ENCODE measurements around the gene RBM27. TPM values are rescaled to one million over a fixed set of nuclear protein-coding genes. Genes with fewer than 3 reads are reported as not detected.

Gene RBM27
- total and polyA plus RNA-seq, 10 of the 15 experiments (the other 5 are each of a cell fraction or from before 2014, with no cell fraction given) = 5.8 to 33.9 (median 16.9) TPM

DNA sequence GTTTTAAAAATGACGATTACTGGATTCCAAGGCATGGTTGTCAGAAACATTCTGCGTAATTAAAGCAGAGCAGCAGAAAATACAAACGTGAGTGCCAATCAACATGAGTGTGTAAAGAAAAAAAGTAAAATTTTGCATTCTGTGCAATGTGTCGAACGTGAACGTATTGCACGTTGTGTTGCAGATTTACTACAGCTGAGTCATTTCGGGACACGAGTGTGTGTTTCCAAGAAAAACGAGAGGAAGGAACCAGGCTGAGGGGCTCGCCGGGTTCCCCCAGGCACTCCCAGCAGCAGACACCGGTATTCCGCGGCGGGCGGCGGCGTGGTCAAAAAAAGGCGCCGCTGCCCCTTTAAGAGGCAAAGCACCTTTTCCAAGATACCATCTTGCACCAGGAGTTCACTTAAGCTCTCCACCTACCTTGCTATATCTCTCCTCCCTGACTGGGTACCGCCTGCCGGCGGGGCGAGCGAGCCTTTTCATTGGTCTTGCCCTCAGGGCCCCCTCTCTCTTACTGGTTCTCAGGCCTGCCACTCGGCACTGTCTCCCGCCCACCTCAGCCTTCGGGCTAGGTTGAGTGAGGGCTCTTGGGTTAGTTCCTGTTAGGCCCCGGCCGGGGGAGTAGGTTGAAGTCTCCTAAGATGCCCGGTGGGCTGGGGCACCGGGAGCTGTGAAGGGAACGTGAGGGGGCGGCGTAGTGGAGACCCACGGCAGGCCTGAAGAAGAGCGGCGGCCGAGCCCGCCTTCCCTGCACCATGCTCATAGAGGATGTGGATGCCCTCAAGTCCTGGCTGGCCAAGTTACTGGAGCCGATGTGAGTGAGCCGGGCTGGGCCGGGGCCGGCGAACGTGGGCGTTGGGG is at the start of gene RBM27 (continued):
- TF ChIP-seq RAD21 (IDR thresholded peaks at IDR 0.05; ENCODE audit: insufficient read depth, low read depth, low read length) = no peak
- no peak for TF ChIP-seq RAD51 (IDR thresholded peaks at IDR 0.05)
- TF ChIP-seq SMAD5 (IDR thresholded peaks at IDR 0.05; ENCODE audit: low read depth) = 0 out of 2 replicates have a peak, but pooled peaks have one; percentile 54
- TF ChIP-seq, protein P1, sequence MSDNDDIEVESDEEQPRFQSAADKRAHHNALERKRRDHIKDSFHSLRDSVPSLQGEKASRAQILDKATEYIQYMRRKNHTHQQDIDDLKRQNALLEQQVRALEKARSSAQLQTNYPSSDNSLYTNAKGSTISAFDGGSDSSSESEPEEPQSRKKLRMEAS (IDR thresholded peaks at IDR 0.05; ENCODE audit: low read depth, low read length) = peak; percentile 6; the same call in 1 of the 2 replicates
- TF ChIP-seq RELA (IDR thresholded peaks at IDR 0.05; ENCODE audit: borderline replicate concordance, partially characterized antibody) = peak; percentile 9
- no peak for TF ChIP-seq BRCA1 (IDR thresholded peaks at IDR 0.05; ENCODE audit: low read depth, low read length)
- no peak for TF ChIP-seq POU2F2 (IDR thresholded peaks at IDR 0.05; ENCODE audit: borderline replicate concordance, low read depth, low read length)
- no peak for TF ChIP-seq SMARCA5 (IDR thresholded peaks at IDR 0.05)
- TF ChIP-seq SRF (IDR thresholded peaks at IDR 0.05; ENCODE audit: low read depth in 2 of 2, low read length in 2 of 2) = no peak
- TF ChIP-seq CBX5 (IDR thresholded peaks at IDR 0.05; ENCODE audit: low read depth) = no peak
- TF ChIP-seq SREBF2 (IDR thresholded peaks at IDR 0.05; ENCODE audit: low read length) = no peak
- peak; percentile 67; the same call in 1 of the 2 replicates for TF ChIP-seq CBFB (IDR thresholded peaks at IDR 0.05; ENCODE audit: low read depth)
- peak; percentile 42; the same call in 1 of the 2 replicates for TF ChIP-seq POLR2AphosphoS2 (IDR thresholded peaks at IDR 0.05; ENCODE audit: low read depth, low read length)
- no peak for TF ChIP-seq ZNF384 (IDR thresholded peaks at IDR 0.05; ENCODE audit: borderline replicate concordance, low read depth, low read length)
- peak; percentile 54 for TF ChIP-seq NBN (IDR thresholded peaks at IDR 0.05)
- 0 out of 2 replicates have a peak, but pooled peaks have one; percentile 7 for TF ChIP-seq SIN3A (IDR thresholded peaks at IDR 0.05; ENCODE audit: low read depth, low read length)
- no peak for TF ChIP-seq ZNF687 (IDR thresholded peaks at IDR 0.05)
- TF ChIP-seq CEBPB (IDR thresholded peaks at IDR 0.05; ENCODE audit: borderline replicate concordance in 1 of 2, low read depth in 2 of 2, low read length in 2 of 2) = no peak
- TF ChIP-seq MTA2 (IDR thresholded peaks at IDR 0.05; ENCODE audit: low read depth) = no peak
- TF ChIP-seq ZNF622 (IDR thresholded peaks at IDR 0.05) = peak; percentile 98
- TF ChIP-seq ASH2L (IDR thresholded peaks at IDR 0.05; ENCODE audit: borderline replicate concordance, low read depth) = no peak
- no peak for TF ChIP-seq ZNF274 (IDR thresholded peaks at IDR 0.05; ENCODE audit: insufficient read depth, insufficient read length)
- TF ChIP-seq PAX5 (IDR thresholded peaks at IDR 0.05; ENCODE audit: borderline replicate concordance, low read depth, low read length) = 0 out of 2 replicates have a peak, but pooled peaks have one; percentile 16
- peak; percentile 79; the same call in 1 of the 2 replicates for TF ChIP-seq NFYA (IDR thresholded peaks at IDR 0.05; ENCODE audit: borderline replicate concordance, low read depth, low read length)
- TF ChIP-seq, protein P2, sequence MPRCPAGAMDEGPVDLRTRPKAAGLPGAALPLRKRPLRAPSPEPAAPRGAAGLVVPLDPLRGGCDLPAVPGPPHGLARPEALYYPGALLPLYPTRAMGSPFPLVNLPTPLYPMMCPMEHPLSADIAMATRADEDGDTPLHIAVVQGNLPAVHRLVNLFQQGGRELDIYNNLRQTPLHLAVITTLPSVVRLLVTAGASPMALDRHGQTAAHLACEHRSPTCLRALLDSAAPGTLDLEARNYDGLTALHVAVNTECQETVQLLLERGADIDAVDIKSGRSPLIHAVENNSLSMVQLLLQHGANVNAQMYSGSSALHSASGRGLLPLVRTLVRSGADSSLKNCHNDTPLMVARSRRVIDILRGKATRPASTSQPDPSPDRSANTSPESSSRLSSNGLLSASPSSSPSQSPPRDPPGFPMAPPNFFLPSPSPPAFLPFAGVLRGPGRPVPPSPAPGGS (IDR thresholded peaks at IDR 0.05; ENCODE audit: borderline replicate concordance, insufficient read depth, low read depth, low read length, poor library complexity, severe bottlenecking) = no peak
- peak in 1 of 2 experiments; percentile 39; a peak in 1 of 4 replicates for TF ChIP-seq BHLHE40 (IDR thresholded peaks at IDR 0.05; ENCODE audit: borderline replicate concordance in 1 of 2, low read depth in 2 of 2, low read length in 1 of 2)
